ENCODE data around the gene COMMD6. TPM values are rescaled to one million over a fixed set of nuclear protein-coding genes. Genes with fewer than 3 reads are reported as not detected.

The COMMD6 gene
- total and polyA plus RNA-seq, 2 of the 13 experiments (the other 11 are each of a cell fraction or from before 2014, with no cell fraction given), result 97.0 to 164 TPM

GRCh38 chr13:75511051-75511625 lies 26.5 kb downstream of the COMMD6 start (continued):
- TF ChIP-seq ZNF407 (CRISPR knock-in tag; IDR thresholded peaks at IDR 0.05; ENCODE audit: not compliant biosample characterization) (no peak), PAF1 (CRISPR knock-in tag; IDR thresholded peaks at IDR 0.05) (no peak), ZNF781 (CRISPR knock-in tag; IDR thresholded peaks at IDR 0.05; ENCODE audit: borderline replicate concordance, not compliant biosample characterization) (no peak), TEAD3 (CRISPR knock-in tag; optimal IDR thresholded peaks at IDR 0.05; ENCODE audit: borderline replicate concordance) (no peak), ZHX2 (IDR thresholded peaks at IDR 0.05; ENCODE audit: low read depth) (no peak), ZHX2 (CRISPR knock-in tag; IDR thresholded peaks at IDR 0.05; ENCODE audit: borderline replicate concordance) (no peak), THAP9 (CRISPR knock-in tag; IDR thresholded peaks at IDR 0.05; ENCODE audit: borderline replicate concordance) (no peak), TIGD3 (CRISPR knock-in tag; IDR thresholded peaks at IDR 0.05; ENCODE audit: borderline replicate concordance) (no peak), ZNF567 (CRISPR knock-in tag; IDR thresholded peaks at IDR 0.05; ENCODE audit: borderline replicate concordance) (no peak)

Measured in HepG2 (cell line).